Activated B cell treated with CpG ODN at 0.5 μM for 24 hours (primary cell): ENCODE results near the gene CYTH2. TPM values are rescaled to one million over a fixed set of nuclear protein-coding genes. Genes with fewer than 3 reads are reported as not detected.

Source experiments
- ATAC-seq: fragments of 200-7000 bp; cut with Tn5 transposase; one replicate; pipeline ENCODE4 v1.10.0; 2021; ENCODE audit warnings: low read depth, mild to moderate bottlenecking, moderate library complexity
- CTCF ChIA-PET: fragments of 350-600 bp; sonication (Branson Sonifier 250); formaldehyde crosslinking; loops from one replicate; lab custom pipeline; 2021; ENCODE audit warnings: antibody characterized with exemption; lab: Charles Lee
- POLR2A ChIA-PET: fragments of 350-600 bp; sonication (Branson Sonifier 250); formaldehyde crosslinking; loops from one replicate; lab custom pipeline; 2021; ENCODE audit warnings: antibody characterized with exemption; lab: Charles Lee
- DNase-seq: peaks from one replicate; pipeline ENCODE4 v3.0.0; 2022
- H3K27ac Mint-ChIP-seq: one replicate; pipeline ENCODE4 v1.8.0; 2020; ENCODE audit warnings: mixed read lengths
- H3K27me3 Mint-ChIP-seq: one replicate; pipeline ENCODE4 v1.8.0; 2021; ENCODE audit warnings: mixed read lengths
- H3K36me3 Mint-ChIP-seq: one replicate; pipeline ENCODE4 v1.8.0; 2021; ENCODE audit warnings: low read depth, mixed read lengths
- H3K4me1 Mint-ChIP-seq: one replicate; pipeline ENCODE4 v1.8.0; 2021; ENCODE audit warnings: mixed read lengths
- H3K4me3 Mint-ChIP-seq: one replicate; pipeline ENCODE4 v1.8.0; 2020; ENCODE audit warnings: mild to moderate bottlenecking, mixed read lengths
- H3K9me3 Mint-ChIP-seq: one replicate; pipeline ENCODE4 v1.8.0; 2020; ENCODE audit warnings: mixed read lengths
- CTCF ChIP-seq: fragments of 200-600 bp; IDR thresholded peaks from one replicate; pipeline ENCODE4 v1.8.0; 2022; ENCODE audit warnings: antibody characterized with exemption, mild to moderate bottlenecking
- intact Hi-C: fragments of 100-400 bp; cut with micrococcal nuclease; formaldehyde crosslinking; loops from one replicate; pipeline ENCODE4 v1.15.1; 2024
- total RNA-seq: library from RNA; stranded (reverse); gene quantifications from 2 replicates; pipeline ENCODE4 v1.2.3, GENCODE V29; 2022

The CYTH2 gene
- total RNA-seq, 1 donor from 2014 or later, result 35.6 TPM

- TF ChIP-seq CTCF, result no peak
- Mint-ChIP-seq H3K27ac (no peak overlapping the region), H3K4me3 (no peak overlapping the region), H3K4me1 (no peaks in the 10 kb centered on the region), H3K27me3 (peaks cover 27% of the 10 kb centered on the region), H3K9me3 (no peaks in the 10 kb centered on the region), H3K36me3 (no peaks in the 10 kb centered on the region)
- CTCF ChIA-PET, result no interaction called here
- POLR2A ChIA-PET, result no interaction called here
- ATAC-seq, result no peak
- intact Hi-C loops, result no loop called here
- no peak for DNase-seq
Observed at GRCh38 chr19:48436586-48436985, 32.6 kb upstream of the CYTH2 start.

GRCh38 chr19:48441360-48442050 is 27.7 kb upstream of the CYTH2 start:
- Mint-ChIP-seq H3K4me3 (peak overlapping the region; percentile 48), H3K9me3 (no peaks in the 10 kb centered on the region), H3K27me3 (peaks cover 33% of the 10 kb centered on the region), H3K36me3 (peaks cover 10% of the 10 kb centered on the region), H3K27ac (no peak overlapping the region), H3K4me1 (peaks cover 25% of the 10 kb centered on the region)
- ATAC-seq, result no peak
- intact Hi-C loops, result no loop called here
- DNase-seq, result no peak
- TF ChIP-seq CTCF, result no peak
- ChIA-PET POLR2A (interaction anchor here (0.5 kb wide), 1 partner anchor 13 kb away, joined by 11 read pairs; no protein-coding TSS in a partner anchor), CTCF (no interaction called here)

DNA sequence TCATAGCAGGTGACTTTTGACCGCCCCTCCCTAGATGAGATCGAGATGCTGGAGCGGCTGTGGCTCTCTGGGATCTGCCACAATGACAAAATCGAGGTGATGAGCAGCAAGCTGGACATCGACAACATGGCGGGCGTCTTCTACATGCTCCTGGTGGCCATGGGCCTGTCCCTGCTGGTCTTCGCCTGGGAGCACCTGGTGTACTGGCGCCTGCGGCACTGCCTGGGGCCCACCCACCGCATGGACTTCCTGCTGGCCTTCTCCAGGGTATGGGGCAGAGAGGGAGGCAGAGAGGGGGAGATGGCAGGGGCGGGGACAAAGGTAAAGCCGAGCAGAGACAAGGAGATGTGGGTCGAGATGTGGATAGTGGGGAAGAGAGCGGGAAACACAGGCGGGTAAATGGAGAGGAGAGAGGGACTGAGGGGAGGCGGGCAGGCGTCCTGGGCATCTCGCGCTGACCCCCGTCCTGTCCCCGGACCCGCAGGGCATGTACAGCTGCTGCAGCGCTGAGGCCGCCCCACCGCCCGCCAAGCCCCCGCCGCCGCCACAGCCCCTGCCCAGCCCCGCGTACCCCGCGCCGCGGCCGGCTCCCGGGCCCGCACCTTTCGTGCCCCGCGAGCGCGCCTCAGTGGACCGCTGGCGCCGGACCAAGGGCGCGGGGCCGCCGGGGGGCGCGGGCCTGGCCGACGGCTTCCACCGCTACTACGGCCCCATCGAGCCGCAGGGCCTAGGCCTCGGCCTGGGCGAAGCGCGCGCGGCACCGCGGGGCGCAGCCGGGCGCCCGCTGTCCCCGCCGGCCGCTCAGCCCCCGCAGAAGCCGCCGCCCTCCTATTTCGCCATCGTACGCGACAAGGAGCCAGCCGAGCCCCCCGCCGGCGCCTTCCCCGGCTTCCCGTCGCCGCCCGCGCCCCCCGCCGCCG is 26.8 kb upstream of the CYTH2 start:
- Mint-ChIP-seq H3K4me1 (peaks cover 30% of the 10 kb centered on the region), H3K27me3 (peaks cover 30% of the 10 kb centered on the region), H3K36me3 (peaks cover 14% of the 10 kb centered on the region), H3K4me3 (peak overlapping the region; percentile 56), H3K9me3 (no peaks in the 10 kb centered on the region), H3K27ac (no peak overlapping the region)
- no peak for ATAC-seq
- CTCF ChIA-PET, result interaction anchor here (0.9 to 1.1 kb wide), 2 partner anchors 51 to 92 kb away, joined by 3 read pairs; partner anchors contain the start of gene KDELR1
- POLR2A ChIA-PET, result interaction anchor here (0.5 to 1.3 kb wide), 2 partner anchors 12 to 51 kb away, joined by 5 to 11 read pairs; partner anchors contain the start of gene KDELR1
- TF ChIP-seq CTCF, result no peak
- intact Hi-C loops, result no loop called here
- DNase-seq, result no peak

GRCh38 chr19:48443256-48443655 is 25.9 kb upstream of the CYTH2 start:
- TF ChIP-seq CTCF, result no peak
- H3K36me3 Mint-ChIP-seq, result peaks cover 22% of the 10 kb centered on the region
- DNase-seq (peak; percentile 36), ATAC-seq (no peak)
- H3K9me3 Mint-ChIP-seq, result no peaks in the 10 kb centered on the region
- H3K27me3 Mint-ChIP-seq, result peaks cover 23% of the 10 kb centered on the region
- intact Hi-C loops, result no loop called here
- ChIA-PET CTCF (interaction anchor here (0.9 to 1.1 kb wide), 2 partner anchors 52 to 92 kb away, joined by 3 read pairs; partner anchors contain the start of gene KDELR1), POLR2A (interaction anchor here (0.6 to 1.3 kb wide), 2 partner anchors 11 to 52 kb away, joined by 4 to 5 read pairs; partner anchors contain the start of gene KDELR1)
- no peak overlapping the region for H3K27ac Mint-ChIP-seq
- peaks cover 35% of the 10 kb centered on the region for H3K4me1 Mint-ChIP-seq
- no peak overlapping the region for H3K4me3 Mint-ChIP-seq
